HG02840 (cell line): ENCODE measurements around the gene MRFAP1L1.

Experiments used
- ATAC-seq: cut with Tn5 transposase; IDR thresholded peaks from one replicate; pipeline ENCODE4 v1.9.1; 2021; ENCODE audit warnings: mild to moderate bottlenecking, moderate library complexity, moderate number of reproducible peaks; ENCODE audit not compliant: unreplicated experiment, low FRiP score

MRFAP1L1 gene

DNA sequence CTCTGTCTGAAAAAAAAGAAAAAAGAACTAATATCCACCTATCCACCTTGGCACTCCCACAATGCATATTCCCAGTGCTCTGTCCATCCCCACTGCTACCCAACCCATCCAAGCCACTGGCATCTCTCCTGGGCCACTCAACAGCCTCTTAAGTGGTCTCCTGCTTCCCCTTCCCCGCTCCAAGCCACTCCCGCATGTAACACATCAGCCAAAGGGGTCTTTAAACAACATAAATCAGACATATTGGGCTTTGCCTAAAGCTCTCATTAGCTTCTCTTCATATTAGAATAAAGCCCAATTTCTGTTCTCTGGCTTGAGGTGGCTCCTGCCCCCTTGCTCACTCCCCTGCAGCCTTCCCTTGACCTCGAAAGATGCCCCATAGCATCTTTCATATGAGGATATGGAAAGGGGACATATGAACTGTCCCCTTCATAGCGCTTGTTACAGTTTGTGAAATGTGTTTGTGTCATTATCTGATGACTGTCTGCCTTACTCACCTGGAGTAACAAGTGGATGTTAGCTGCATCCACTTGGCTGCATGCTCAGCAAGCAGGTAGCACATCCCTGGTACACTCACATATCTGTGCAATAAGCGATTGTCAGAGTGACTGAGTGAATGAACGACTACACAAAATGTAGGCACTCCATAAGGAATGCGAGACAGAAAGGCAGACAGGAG is 9.4 kb upstream of the MRFAP1L1 start:
- ATAC-seq = no peak

DNA sequence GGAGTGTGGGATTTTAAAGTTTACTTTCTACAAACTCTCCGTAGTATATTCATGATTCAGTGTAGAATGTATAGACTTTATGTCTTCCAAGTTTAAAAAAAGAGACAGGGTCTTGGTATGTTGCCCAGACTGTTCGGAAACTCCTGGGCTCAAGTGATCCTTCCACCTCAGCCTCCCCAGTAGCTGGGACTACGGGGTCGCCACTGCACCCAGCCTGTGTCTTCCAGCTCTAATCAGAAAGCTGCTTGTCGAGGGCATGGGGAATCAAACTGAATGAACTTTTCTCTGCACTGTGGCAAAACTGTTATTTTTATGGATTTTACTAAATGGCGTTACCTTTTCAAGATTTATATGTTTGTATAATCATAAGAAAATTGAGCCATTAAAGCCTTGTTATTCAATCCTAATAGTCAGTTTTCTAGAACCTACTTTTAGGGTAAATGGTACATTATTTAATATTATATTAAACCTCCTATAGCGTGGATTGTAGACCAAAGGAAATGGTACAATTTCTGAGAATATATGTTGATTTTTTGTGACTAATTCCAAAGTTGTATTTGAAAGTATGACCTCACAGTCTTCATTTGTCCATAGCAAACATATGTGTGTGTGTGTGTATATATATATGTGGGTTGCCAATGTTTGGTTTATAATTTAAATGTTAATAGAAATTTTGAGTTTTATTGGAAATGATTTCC is 7.4 kb upstream of the MRFAP1L1 start:
- ATAC-seq = no peak

DNA sequence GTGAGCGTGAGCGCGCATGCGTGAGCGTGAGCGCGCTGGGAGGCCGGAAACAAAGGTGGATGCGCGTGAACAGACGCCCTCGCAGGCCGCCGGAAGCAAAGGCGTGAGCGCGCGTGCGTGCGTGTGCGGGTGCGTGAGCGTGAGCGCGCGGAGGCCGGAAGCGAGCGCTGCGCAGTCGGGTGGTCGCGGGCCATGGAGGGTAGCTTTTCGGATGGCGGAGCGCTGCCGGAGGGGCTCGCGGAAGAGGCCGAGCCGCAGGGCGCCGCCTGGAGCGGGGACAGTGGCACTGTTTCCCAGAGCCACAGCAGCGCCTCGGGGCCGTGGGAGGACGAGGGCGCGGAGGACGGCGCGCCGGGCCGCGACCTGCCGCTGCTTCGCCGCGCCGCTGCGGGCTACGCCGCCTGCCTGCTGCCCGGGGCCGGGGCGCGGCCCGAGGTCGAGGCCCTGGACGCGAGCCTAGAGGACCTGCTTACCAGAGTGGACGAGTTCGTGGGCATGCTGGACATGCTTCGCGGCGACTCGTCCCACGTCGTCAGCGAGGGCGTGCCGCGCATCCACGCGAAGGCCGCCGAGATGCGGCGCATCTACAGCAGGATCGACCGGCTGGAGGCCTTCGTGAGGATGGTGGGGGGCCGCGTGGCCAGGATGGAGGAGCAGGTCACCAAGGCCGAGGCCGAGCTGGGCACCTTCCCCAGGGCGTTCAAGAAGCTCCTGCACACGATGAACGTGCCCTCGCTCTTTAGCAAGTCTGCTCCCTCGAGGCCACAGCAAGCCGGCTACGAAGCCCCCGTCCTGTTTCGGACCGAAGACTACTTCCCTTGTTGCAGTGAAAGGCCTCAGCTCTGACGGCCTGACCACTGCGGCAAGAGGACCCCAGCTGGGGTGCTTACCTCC is 6.6 kb upstream of the MRFAP1L1 start, which contains the start of gene BLOC1S4:
Gene BLOC1S4, plus strand, starts transcription at position 157 of the 894 bp plus-strand sequence. Its CDS starts 36 bp downstream, at position 193.
- peak; percentile 84 for ATAC-seq

DNA sequence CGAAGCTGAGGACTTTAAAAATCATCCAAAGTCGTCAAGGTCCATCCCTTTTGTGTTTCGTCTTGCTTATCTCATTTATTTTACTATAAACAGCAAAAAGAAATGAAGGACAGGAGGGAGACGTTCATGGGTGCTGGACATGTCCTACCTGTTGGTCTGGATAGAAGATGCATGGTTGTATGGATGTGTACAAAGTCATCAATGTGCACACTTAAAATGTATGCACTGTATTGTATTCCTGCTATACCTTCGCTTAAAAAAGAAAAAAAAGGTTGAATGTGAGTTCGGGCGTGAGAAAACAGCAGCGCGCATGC is 6.0 kb upstream of the MRFAP1L1 start:
- no peak for ATAC-seq

DNA sequence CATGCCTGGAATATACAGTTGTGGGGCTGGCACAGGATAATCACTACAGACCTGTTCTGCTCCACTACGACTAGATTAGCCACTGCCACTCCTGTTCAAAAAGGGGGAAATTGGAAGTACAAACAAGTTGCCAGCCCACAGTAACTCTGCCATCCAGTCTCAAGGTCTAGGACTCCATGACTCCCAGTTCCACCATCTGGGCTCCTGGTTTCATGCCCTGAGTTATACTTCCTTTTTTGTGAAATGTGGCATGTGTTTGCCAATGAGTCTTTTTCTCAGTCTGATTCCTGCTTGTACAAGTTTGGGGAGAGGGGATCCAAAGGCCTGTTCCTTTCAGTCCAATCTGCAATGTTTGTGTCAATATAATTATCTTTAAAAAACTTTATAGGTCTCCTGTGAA is 5.3 kb upstream of the MRFAP1L1 start:
- no peak for ATAC-seq

DNA sequence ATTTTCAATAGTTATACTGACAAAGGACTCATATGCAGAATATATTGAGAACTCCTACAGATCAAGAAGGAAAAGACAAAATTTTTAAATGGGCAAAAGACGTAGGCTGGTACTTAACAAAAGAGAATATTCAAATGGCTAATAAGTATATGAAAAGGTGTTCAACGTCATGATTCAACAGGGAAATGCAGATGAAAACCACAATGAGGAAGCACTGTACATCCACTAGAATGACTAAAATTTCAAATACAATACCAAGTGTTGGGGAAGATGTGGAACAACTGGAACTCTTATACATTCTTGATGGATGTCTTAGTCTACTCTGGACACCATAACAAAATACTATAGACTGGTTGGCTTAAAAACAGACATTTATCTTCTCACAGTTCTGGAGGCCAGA is 1.3 kb upstream of the MRFAP1L1 start:
- no peak for ATAC-seq

DNA sequence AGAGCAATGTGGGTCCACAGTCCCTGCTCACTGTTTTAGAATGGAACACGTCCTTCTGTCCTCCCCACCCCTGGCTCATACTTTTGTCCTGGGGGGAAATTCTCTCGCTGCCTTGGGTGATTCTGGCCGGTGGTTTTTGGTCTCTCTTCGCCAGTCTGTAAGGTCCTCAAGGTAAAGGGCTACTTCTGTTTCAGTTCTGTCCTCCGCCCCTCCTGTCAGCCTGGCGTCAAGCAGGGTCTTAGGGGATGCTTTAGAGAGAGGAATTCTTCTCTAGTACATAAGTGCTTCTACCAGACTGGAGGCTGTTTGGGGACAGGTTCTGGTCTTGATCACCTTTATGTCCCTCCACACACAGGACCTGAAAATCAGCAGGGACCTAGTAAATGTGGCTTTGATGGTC is 617 bp upstream of the MRFAP1L1 start:
- ATAC-seq = peak; percentile 12

DNA sequence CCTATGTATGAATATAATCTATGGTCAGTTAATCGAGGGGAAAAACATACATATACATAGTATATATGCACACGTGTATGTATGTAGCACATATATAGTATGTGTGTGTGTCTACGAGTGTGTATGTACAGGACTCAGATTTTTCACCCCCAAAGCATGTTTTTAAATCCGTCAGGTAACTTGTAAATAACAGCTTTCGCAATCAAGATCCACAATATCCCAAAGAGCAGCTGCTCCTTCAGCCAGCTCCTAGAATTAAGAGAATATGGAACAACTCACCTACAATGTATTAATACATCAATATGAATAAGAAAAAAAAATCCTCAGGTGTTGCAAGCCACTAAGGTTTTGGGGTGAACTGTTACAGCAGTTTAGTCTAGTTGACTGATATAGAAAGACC is 3.5 kb downstream of the MRFAP1L1 start:
- ATAC-seq = no peak

DNA sequence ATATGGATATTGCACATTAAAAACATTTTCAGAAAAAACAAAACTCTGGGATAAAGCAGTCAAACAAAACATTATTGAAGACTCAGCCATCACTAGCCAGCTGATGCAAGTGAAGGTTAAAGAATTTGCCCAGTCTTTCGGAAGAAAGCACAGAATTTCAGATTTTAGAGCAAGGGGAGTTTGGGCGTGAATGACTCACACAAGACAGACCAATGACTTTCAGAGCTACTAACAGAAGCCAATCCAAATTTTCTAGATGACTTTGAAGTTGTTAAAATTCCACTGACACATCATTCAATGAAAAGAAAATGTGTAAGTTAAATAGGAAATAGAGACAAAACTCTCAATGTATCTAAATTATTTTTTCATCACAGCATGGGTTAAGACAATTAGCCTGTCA is 4.0 kb downstream of the MRFAP1L1 start:
- no peak for ATAC-seq

DNA sequence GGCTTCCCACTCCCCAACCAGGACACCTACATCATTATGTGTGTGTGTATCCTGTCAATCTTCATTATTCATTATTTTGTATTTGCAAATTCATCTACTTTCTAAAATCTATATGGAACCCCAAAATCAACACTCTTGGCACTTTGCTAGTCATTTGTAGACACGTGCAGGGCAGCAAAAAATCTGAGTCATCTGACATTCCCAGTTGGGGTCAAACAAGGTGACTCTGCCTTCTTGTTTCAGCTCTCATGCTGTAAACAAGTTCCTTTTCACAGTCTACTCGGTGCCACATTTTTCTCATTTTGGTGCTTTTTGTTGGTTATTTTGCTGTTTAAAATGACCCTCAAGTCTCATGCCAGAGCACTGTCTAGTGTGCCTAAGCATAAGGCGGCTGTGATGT is 5.9 kb downstream of the MRFAP1L1 start:
- no peak for ATAC-seq

DNA sequence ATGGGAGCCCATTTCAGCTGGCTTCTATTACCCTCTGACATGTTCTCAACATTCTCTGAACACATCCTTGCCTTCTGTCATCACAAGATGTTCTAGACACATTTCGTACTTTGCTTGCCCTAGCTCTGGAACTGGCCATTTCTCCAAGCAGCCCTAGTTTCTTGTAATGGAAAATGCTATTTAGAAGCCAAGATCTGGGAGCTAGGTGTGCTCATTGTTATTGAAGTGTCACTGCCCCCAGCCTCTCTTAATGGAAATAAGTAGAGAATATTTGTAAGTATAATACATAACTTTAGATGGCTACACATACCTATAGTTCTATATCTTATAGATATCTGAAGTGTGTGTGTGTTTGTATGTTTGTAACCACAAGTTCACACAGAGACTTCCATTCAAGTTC is 6.9 kb downstream of the MRFAP1L1 start:
- ATAC-seq = no peak

DNA sequence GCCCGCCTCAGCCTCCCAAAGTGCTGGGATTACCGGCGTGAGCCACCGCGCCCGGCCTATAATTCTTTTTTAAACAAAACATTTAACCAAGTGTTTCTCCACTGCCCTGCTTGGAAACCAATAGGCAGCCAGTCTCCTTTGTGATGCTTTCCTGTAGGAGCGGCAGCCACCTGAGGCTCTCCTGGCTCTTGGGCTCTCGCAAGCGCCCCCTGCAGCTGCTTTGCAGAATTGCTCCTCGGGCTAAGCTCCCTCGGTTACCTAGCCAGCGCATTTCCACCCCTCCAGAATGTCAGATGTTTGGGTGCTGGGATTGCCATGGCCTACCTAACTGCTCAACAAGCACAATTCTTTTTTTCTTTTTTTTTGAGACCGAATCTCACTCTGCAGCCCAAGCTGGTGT is 8.3 kb downstream of the MRFAP1L1 start:
- no peak for ATAC-seq

DNA sequence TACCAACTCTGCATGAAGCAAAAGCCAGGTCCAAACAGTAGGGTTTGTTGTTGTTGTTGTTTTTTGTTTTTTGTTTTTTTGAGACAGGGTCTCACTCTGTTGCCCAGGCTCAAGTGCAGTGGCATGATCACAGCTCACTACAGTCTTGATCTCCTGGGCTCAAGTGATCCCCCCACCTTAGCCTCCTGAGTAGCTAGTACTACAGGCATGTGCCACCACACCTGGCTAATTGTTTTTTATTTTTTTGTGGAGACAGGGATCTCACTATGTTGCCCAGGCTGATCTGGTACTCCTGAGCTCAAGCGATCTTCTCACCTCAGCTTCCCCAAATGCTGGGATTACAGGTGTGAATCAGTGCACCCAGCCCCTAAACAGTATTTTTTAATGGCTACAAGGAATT is 9.8 kb downstream of the MRFAP1L1 start:
- ATAC-seq = no peak

DNA sequence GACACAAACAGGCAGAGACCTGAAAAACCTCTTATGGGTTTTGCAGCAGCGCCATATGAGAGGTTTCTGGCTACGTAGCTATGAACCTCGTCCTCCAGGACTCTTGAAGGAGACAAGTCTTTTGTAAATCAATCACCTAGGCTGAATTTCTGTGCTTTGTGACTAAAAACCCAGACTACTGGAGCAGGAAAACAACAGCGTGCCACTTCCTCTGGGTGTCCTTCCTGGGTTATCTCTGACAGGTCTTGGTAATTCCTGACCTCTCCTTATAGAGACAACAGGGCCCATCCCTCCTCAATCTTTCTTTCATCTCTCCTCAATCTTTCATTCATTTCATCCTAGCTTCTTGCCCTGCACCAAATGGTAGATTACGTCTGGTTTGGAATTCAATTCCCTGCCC is 10.3 kb downstream of the MRFAP1L1 start:
- ATAC-seq = no peak

DNA sequence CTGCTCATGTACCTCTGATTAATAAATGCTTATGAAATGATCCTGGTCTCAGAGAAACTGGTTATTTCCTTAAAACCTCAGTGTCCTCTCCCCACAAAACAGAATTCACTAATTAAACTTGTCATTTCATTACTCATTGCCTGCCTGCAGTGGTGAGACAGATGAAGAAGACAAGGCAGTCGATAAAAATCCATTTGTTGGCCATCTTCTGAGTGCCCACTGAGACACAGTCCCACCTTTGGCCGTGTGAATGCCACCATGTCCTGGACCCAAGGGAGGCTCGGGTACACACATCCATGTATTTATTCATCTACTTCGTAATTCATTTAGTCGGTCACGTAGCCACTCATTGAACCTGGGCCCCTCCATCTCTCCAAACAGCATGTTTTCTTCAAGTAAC is 12.5 kb downstream of the MRFAP1L1 start:
- ATAC-seq = no peak

DNA sequence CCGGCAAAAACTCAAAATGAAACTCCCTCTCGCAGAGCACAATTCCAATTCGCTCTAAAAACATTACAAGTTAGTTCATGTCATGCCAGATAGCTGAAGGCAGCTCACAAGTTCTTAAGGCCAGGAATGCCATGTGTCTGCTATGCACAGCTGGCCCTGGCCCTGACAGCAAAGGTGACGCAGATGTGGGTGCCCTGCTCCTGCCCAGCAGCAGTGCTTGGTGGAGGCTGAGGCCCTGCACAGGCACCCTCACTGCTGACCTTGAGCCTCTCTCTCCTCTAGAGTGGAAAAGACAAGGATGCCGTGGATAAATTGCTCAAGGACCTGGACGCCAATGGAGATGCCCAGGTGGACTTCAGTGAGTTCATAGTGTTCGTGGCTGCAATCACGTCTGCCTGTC is 13.1 kb downstream of the MRFAP1L1 start:
- ATAC-seq = no peak

DNA sequence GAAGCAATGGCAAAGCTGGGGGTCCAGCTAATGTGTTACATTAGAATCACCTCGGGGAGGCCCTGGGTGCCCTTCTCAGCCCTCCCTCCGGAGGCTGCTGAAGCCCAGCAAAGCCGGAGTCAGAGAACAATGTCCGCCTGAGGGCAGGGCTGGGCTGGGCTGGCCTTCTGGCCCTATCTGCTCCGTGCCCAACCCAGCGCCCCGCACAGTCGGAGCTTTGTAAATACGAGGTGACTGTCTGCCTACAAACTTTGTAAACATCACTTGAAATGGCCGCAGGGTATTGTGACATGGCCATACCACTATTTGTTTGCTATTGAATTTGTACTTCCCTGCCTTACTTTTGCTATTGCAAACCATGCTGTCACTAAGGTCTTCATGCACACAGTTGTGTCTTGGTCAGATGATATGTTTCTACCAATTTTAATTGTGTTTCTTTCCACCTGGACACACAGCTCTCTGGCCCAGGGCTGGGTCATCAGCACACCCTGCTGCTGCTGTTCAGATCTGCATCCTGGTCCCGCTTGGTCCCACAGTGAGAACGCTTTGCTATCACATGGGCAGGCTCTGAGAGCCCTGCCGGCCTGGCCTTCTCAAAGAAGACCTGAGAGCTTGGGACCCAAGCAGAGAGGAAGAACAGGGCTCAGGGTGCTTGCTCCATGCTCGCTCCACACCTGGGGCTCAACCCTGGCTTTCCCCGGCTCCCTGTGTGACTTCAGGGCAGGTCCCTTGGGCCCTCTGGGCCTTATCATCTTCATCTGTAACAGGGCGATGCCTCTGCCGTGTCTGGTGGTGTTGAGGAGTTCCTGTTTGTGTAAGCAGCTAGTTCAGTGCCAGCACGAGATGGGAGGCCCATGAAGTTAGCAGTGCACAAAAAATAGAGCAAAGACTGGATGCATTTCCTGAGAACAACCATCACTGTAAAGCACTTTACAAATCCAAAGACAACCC is 13.7 kb downstream of the MRFAP1L1 start:
- no peak for ATAC-seq

DNA sequence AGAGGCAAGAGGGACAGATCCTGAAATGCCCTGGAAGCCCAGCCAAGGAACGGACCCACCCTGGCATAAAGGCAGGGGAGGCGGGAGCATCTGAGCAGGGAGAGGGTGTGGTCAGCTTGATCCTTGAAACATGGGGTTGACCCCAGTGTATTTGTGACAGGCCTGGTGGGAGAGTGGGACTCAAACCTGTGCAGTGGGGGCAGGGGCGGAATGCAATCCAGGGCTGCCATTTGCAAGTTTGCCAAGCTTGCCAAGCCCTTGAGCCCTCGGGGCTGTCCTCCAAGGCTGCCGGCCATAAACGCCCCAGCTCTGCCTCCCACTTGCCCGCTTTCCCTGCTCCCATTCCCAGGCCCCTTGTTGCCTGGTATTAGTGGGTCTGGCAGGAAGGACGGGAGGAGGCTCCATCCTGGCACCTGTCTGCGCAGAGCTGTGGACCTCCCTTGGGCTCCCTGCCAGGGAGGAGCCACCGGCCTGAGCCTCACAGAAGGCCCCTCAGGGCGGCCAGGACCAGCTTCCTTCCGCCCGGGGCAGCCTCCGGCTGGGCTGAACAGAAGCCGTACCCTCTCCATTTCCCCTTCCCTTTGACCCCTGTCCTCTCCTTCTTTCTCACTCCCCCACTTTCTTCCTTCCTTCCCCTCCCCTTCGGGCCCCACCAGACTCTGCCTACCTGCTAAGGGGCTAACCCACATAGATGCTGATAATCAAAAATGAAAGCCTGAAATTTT is 15.3 kb downstream of the MRFAP1L1 start:
- ATAC-seq = no peak
